Loucy (cell line): Measurements from ENCODE around the gene SLC35F3.
A peak's percentile ranks its signal among the peaks of the same experiment; 100 is the strongest.

Source experiments
- H2AFZ ChIP-seq: fragments of 200-600 bp; sonication (generic); 2 replicates; pipeline ENCODE4 v1.6.0; 2016; ENCODE audit warnings: antibody characterized with exemption, mild to moderate bottlenecking, low read length, moderate library complexity
- H3F3A ChIP-seq: fragments of 200-600 bp; 2 replicates; pipeline ENCODE4 v1.6.0; 2016; ENCODE audit warnings: antibody characterized with exemption, low read depth, mild to moderate bottlenecking
- H3K27me3 ChIP-seq: fragments of 200-600 bp; sonication (generic); 2 replicates; pipeline ENCODE4 v1.6.1; 2014; ENCODE audit warnings: low read length, mild to moderate bottlenecking; ENCODE audit not compliant: insufficient read depth, poor library complexity, severe bottlenecking
- H3K36me3 ChIP-seq: fragments of 200-600 bp; sonication (generic); 2 replicates; pipeline ENCODE4 v1.6.1; 2016; ENCODE audit warnings: low read length; ENCODE audit not compliant: insufficient read depth
- H3K4me1 ChIP-seq: fragments of 200-600 bp; sonication (generic); 2 replicates; pipeline ENCODE4 v1.5.1; 2014; ENCODE audit warnings: low read length, mild to moderate bottlenecking; ENCODE audit not compliant: insufficient read depth, poor library complexity, severe bottlenecking
- H3K4me2 ChIP-seq: fragments of 200-600 bp; sonication (generic); 2 replicates; pipeline ENCODE4 v1.6.0; 2014; ENCODE audit warnings: antibody characterized with exemption, low read length, low read depth, mild to moderate bottlenecking; ENCODE audit not compliant: poor library complexity, severe bottlenecking
- H3K4me3 ChIP-seq: fragments of 200-600 bp; sonication (generic); 2 replicates; pipeline ENCODE4 v1.5.1; 2014; ENCODE audit warnings: low read length, mild to moderate bottlenecking, mixed read lengths; ENCODE audit not compliant: poor library complexity, severe bottlenecking
- H3K79me2 ChIP-seq: fragments of 200-600 bp; sonication (generic); 2 replicates; pipeline ENCODE4 v1.6.1; 2014; ENCODE audit warnings: low read length; ENCODE audit not compliant: insufficient read depth
- H3K9ac ChIP-seq: fragments of 200-600 bp; sonication (generic); 2 replicates; pipeline ENCODE4 v1.6.0; 2014; ENCODE audit warnings: mild to moderate bottlenecking, low read depth, low read length, moderate library complexity; ENCODE audit not compliant: poor library complexity, severe bottlenecking
- H3K9me2 ChIP-seq: fragments of 200-600 bp; sonication (generic); replicated peaks from 2 replicates; pipeline ENCODE4 v1.6.1; 2016; ENCODE audit warnings: low read depth, low read length, mixed read lengths
- H3K9me3 ChIP-seq: fragments of 200-600 bp; sonication (generic); 2 replicates; pipeline ENCODE4 v1.6.1; 2014; ENCODE audit warnings: mild to moderate bottlenecking, antibody characterized with exemption, low read length, low read depth; ENCODE audit not compliant: insufficient read depth
- H4K20me1 ChIP-seq: fragments of 200-600 bp; sonication (generic); 2 replicates; pipeline ENCODE4 v1.6.0; 2014; ENCODE audit warnings: antibody characterized with exemption, low read length, mild to moderate bottlenecking; ENCODE audit not compliant: insufficient read depth, poor library complexity, severe bottlenecking
- EZH2phosphoT487 ChIP-seq: fragments of 200-600 bp; IDR thresholded peaks from 2 replicates; pipeline ENCODE4 v1.6.1; 2018; ENCODE audit warnings: antibody characterized with exemption, mild to moderate bottlenecking, moderate library complexity, borderline replicate concordance
- TF ChIP-seq, protein P1 (sequence below): fragments of 200-600 bp; sonication (generic); conservative IDR thresholded peaks from 2 replicates; pipeline ENCODE4 v1.5.1; 2014; ENCODE audit warnings: mild to moderate bottlenecking, antibody characterized with exemption, low read length

Gene SLC35F3

DNA sequence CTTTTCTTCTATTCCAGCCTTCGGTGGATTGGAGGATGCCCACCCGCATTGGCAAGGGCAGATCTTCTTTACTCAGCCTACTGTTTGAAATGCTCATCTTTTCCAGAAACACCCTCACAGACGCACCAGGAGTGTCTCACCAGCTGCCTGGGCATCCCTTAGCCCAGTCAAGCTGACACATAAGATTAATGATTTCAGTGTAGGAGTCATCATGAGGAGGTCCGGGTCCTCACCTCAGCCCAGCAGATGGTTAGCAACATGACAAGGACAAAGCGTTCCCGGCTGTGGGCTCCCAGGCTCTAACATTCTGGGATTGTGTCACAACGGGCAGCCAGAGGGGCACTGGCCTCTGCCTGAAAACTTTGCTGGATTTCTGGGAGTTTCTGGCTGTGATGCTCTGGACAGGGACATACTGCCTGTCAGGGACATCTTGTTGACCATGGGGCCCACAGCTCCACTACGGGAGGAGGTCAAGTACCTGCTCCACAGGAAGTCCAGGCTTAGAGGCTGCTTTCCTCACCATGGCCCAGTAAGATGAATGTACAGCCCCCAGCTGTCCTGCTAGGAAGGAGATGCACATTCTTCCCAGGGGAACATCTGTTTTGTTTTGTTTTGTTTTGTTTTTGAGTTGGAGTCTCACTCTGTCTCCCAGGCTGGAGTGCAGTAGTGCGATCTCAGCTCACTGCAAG, 264.8 kb downstream of the SLC35F3 start:
- Histone ChIP-seq H3K4me3 (no peak overlapping the region), H3K36me3 (no peaks in the 10 kb centered on the region), H3K9ac (peak overlapping the region; percentile 90), H3K9me2 (no peaks in the 10 kb centered on the region), H4K20me1 (no peaks in the 10 kb centered on the region), H3K79me2 (no peaks in the 10 kb centered on the region), H3K4me2 (peak overlapping the region; percentile 85), H3K9me3 (no peaks in the 10 kb centered on the region), H3K27me3 (no peaks in the 10 kb centered on the region), H3K4me1 (peaks cover 84% of the 10 kb centered on the region), H3F3A (peaks cover 13% of the 10 kb centered on the region), H2AFZ (no peak overlapping the region)
- TF ChIP-seq, protein P1, sequence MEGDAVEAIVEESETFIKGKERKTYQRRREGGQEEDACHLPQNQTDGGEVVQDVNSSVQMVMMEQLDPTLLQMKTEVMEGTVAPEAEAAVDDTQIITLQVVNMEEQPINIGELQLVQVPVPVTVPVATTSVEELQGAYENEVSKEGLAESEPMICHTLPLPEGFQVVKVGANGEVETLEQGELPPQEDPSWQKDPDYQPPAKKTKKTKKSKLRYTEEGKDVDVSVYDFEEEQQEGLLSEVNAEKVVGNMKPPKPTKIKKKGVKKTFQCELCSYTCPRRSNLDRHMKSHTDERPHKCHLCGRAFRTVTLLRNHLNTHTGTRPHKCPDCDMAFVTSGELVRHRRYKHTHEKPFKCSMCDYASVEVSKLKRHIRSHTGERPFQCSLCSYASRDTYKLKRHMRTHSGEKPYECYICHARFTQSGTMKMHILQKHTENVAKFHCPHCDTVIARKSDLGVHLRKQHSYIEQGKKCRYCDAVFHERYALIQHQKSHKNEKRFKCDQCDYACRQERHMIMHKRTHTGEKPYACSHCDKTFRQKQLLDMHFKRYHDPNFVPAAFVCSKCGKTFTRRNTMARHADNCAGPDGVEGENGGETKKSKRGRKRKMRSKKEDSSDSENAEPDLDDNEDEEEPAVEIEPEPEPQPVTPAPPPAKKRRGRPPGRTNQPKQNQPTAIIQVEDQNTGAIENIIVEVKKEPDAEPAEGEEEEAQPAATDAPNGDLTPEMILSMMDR = no peak
- no peak for TF ChIP-seq EZH2phosphoT487

- Histone ChIP-seq H3K9ac (peak overlapping the region; percentile 90), H4K20me1 (no peaks in the 10 kb centered on the region), H3K4me3 (peak overlapping the region; percentile 60), H3K9me3 (no peaks in the 10 kb centered on the region), H3K4me1 (peaks cover 78% of the 10 kb centered on the region), H3K36me3 (no peaks in the 10 kb centered on the region), H3K4me2 (peak overlapping the region; percentile 85), H3F3A (peaks cover 13% of the 10 kb centered on the region), H3K9me2 (no peaks in the 10 kb centered on the region), H2AFZ (no peak overlapping the region), H3K79me2 (no peaks in the 10 kb centered on the region), H3K27me3 (no peaks in the 10 kb centered on the region)
- no peak for TF ChIP-seq EZH2phosphoT487
- TF ChIP-seq, protein P1 = no peak
Measured at GRCh38 chr1:234170067-234170466, 265.6 kb downstream of the SLC35F3 start.

- TF ChIP-seq EZH2phosphoT487 = no peak
- TF ChIP-seq, protein P1 = no peak
Measured at GRCh38 chr1:234170622-234171021, 266.1 kb downstream of the SLC35F3 start.

More at GRCh38 chr1:234170622-234171021, 266.1 kb downstream of the SLC35F3 start:
- no peaks in the 10 kb centered on the region for H3K9me3 ChIP-seq
- H3F3A ChIP-seq = peaks cover 13% of the 10 kb centered on the region
- no peaks in the 10 kb centered on the region for H3K27me3 ChIP-seq
- no peak overlapping the region for H2AFZ ChIP-seq
- no peaks in the 10 kb centered on the region for H4K20me1 ChIP-seq
- H3K9ac ChIP-seq = peak overlapping the region; percentile 90
- H3K36me3 ChIP-seq = no peaks in the 10 kb centered on the region
- peak overlapping the region; percentile 85 for H3K4me2 ChIP-seq
- no peaks in the 10 kb centered on the region for H3K79me2 ChIP-seq
- no peaks in the 10 kb centered on the region for H3K9me2 ChIP-seq
- H3K4me3 ChIP-seq = peak overlapping the region; percentile 60
- H3K4me1 ChIP-seq = peaks cover 75% of the 10 kb centered on the region
